GM12891 (cell line): ENCODE measurements around the gene ROBO2.

Source experiments
- POLR2AphosphoS5 ChIP-seq: IDR thresholded peaks from 2 replicates; pipeline ENCODE4 v1.6.1; 2011; ENCODE audit warnings: low read depth, low read length, control low read depth
- TAF1 ChIP-seq: IDR thresholded peaks from 2 replicates; pipeline ENCODE4 v1.6.1; 2011; ENCODE audit warnings: low read depth, low read length, control low read depth

GRCh38 chr3:77652624-77653023 lies 612.7 kb downstream of the ROBO2 start:
- TF ChIP-seq TAF1 (no peak), POLR2AphosphoS5 (no peak)
